ENCODE data around the gene ZSWIM4.
"Not testable (repeated sequence)": the region's sequence is repeated elsewhere in the genome, so short reads cannot be mapped to it uniquely, and the experiment has no call there.

- TF ChIP-seq POLR2A (IDR thresholded peaks at IDR 0.05; ENCODE audit: low read length); GATA1 (IDR thresholded peaks at IDR 0.05; ENCODE audit: low read depth, low read length): not testable (repeated sequence)
Observed at GRCh38 chr19:13793317-13793716, 1.9 kb upstream of the ZSWIM4 start.
